Muscle layer of duodenum (tissue), 2 donors: ENCODE results near the gene RIT2.

ENCODE experiments used
- H3K27ac ChIP-seq: one replicate; pipeline ENCODE4 v1.7.0; 2013; ENCODE audit warnings: mild to moderate bottlenecking, low read length
- H3K27me3 ChIP-seq: one replicate; pipeline ENCODE4 v1.7.0; 2013; ENCODE audit warnings: low read depth, mild to moderate bottlenecking, control low read depth, low read length
- H3K36me3 ChIP-seq, 2 donors: one replicate each; pipeline ENCODE4 v1.7.0; 2013; ENCODE audit warnings: low read length in 2 of 2, control low read depth in 1 of 2, mild to moderate bottlenecking in 1 of 2; ENCODE audit not compliant: insufficient read depth in 2 of 2, control insufficient read depth in 1 of 2
- H3K4me1 ChIP-seq, 2 donors: one replicate each; pipeline ENCODE4 v1.7.0; 2013; ENCODE audit warnings: low read length in 2 of 2, mild to moderate bottlenecking in 2 of 2, control low read depth in 1 of 2, moderate library complexity in 1 of 2; ENCODE audit not compliant: insufficient read depth in 2 of 2, control insufficient read depth in 1 of 2
- H3K4me3 ChIP-seq, 2 donors: one replicate each; pipeline ENCODE4 v1.7.0; 2013; ENCODE audit warnings: low read length in 2 of 2, low read depth in 1 of 2, mild to moderate bottlenecking in 1 of 2
- H3K9me3 ChIP-seq, 2 donors: one replicate each; pipeline ENCODE4 v1.7.0; 2013; ENCODE audit warnings: low read length in 2 of 2, control low read depth in 1 of 2, mild to moderate bottlenecking in 1 of 2; ENCODE audit not compliant: control insufficient read depth in 1 of 2
- donor health status: healthy.

Gene RIT2

GRCh38 chr18:42719221-42719620, 396.3 kb downstream of the RIT2 start:
- Histone ChIP-seq H3K36me3 (no peaks in the 10 kb centered on the region), H3K4me3 (no peak overlapping the region), H3K9me3 (no peaks in the 10 kb centered on the region), H3K4me1 (no peaks in the 10 kb centered on the region), H3K27me3 (no peaks in the 10 kb centered on the region), H3K27ac (no peak overlapping the region)

- no peaks in the 10 kb centered on the region for H3K27me3 ChIP-seq
- H3K36me3 ChIP-seq, result no peaks in the 10 kb centered on the region
- no peaks in the 10 kb centered on the region for H3K9me3 ChIP-seq
- H3K27ac ChIP-seq, result no peak overlapping the region
- no peaks in the 10 kb centered on the region for H3K4me1 ChIP-seq
- H3K4me3 ChIP-seq, result no peak overlapping the region
These were observed 403.4 kb downstream of the RIT2 start for GRCh38 chr18:42712065-42712464.

- Histone ChIP-seq H3K4me3 (no peak overlapping the region), H3K36me3 (no peaks in the 10 kb centered on the region), H3K27ac (no peak overlapping the region), H3K4me1 (no peaks in the 10 kb centered on the region), H3K9me3 (no peaks in the 10 kb centered on the region), H3K27me3 (no peaks in the 10 kb centered on the region)
These were observed 408.4 kb downstream of the RIT2 start for GRCh38 chr18:42707080-42707479.

- Histone ChIP-seq H3K27ac (no peak overlapping the region), H3K4me3 (no peak overlapping the region)
These were observed 408.9 kb downstream of the RIT2 start for GRCh38 chr18:42706618-42707017.

GRCh38 chr18:42706029-42706608, 409.4 kb downstream of the RIT2 start:
- Histone ChIP-seq H3K27me3 (no peaks in the 10 kb centered on the region), H3K27ac (no peak overlapping the region), H3K9me3 (no peaks in the 10 kb centered on the region), H3K4me3 (no peak overlapping the region), H3K36me3 (no peaks in the 10 kb centered on the region), H3K4me1 (no peaks in the 10 kb centered on the region)

More at GRCh38 chr18:42706618-42707017, 408.9 kb downstream of the RIT2 start:
- Histone ChIP-seq H3K36me3 (no peaks in the 10 kb centered on the region), H3K9me3 (no peaks in the 10 kb centered on the region), H3K27me3 (no peaks in the 10 kb centered on the region), H3K4me1 (no peaks in the 10 kb centered on the region)
